ENCODE data around the gene ABCC4.
"Not testable (repeated sequence)": the region's sequence is repeated elsewhere in the genome, so short reads cannot be mapped to it uniquely, and the experiment has no call there.

ABCC4 gene

DNA sequence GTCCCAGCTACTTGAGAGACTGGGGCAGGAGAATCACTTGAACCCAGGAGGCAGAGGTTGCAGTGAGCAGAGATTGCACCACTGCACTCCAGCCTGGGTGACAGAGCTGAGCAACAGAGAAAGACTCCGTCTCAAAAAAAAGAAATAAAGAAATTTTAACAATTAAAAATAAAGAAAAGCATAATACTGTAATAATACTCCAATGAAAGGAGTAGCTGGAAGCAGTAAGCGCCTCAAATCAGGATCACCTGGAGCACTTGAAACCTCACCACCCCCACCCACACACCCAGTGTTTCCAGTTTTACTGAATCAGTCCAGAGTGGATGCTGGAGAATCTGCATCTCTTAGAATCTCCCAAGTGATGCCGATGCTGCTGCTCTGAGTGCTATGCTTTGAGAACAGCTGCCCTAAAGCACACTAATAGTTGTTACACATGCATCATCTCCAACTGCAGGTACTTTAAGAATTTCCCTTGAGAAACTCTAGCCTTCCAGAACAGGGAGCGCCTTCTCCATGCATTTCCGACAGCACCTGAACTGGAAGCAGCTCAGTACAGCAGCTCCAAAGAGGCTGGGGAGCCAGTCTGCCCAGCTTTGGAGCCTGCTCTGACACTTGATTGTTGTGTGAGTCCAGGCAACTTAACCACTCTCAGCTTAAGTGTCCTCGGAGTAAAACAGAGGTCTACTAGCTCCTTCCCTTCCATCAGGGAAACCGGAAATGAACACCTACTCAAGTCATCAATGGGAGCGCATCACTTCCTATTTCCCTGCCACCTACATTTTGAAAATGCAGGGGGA is 2.9 kb downstream of the ABCC4 start:
- no peak for DNase-seq (ENCODE audit: low read depth)

GRCh38 chr13:95296326-95296925 is 4.8 kb downstream of the ABCC4 start:
- no peak for DNase-seq (ENCODE audit: low read depth)

DNA sequence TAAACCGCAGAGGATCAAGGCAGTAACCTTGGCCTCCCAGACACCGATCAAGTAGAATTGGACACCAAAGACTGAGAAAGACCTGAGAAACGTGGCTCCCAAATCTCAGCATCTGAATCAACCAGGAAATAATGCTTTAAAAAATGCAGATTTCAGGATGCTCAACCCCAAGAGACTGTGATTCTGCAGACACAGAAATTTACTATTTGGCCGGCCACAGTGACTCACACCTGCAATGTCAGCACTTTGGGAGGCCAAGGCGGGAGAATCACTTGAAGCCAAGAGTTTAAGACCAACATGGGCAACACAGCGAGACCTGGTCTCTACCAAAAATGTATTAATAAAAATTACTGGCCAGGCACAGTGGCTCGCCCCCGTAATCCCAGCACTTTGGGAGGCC is 6.2 kb downstream of the ABCC4 start:
- no peak for DNase-seq (ENCODE audit: low read depth)

DNA sequence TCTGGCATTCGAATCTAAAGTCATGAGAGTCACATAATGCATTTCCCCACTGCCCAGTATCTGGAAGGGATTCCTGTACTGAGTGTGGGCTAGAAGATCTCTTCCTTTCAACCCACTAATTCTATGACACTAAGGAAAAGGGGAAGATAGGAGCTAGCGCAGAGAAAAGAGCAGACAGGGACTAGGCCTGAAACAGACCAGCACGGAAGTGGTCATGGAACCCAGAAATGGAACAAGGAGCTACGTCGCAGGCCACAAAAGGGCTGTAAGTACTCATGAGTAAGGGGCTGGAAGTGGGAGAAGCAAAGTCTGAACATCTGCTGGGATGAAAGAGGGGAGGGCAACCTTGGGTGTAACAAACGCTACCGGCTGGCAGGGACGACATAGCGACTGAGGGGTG is 8.6 kb downstream of the ABCC4 start:
- no peak for DNase-seq (ENCODE audit: low read depth)

GRCh38 chr13:95289901-95290300 is 11.3 kb downstream of the ABCC4 start:
- DNase-seq (ENCODE audit: low read depth) = not testable (repeated sequence)

DNA sequence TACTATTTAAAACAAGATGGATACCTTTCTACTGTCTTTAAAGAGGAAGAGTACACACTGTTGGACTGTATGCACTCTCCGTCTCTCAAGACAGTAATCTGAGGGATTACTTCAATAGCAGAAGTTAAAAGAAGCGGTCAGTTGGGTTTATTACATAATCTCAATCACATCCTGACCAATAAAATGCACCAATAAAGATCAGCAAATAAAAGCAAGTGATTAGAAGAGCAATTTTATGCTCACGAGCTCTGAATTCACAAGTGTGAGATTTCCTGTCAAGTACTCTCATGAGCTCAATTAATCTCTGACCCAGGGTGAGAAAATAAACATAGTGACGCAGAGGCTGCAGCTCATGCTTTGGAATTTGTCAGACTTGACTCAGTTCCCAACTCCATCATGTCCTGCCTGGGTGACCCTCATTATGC is 12.2 kb downstream of the ABCC4 start:
- no peak for DNase-seq (ENCODE audit: low read depth)

- no peak for DNase-seq (ENCODE audit: low read depth)
Observed at GRCh38 chr13:95284436-95284835, 16.8 kb downstream of the ABCC4 start.

- DNase-seq (ENCODE audit: low read depth) = no peak
Observed at GRCh38 chr13:95279016-95279415, 22.2 kb downstream of the ABCC4 start.

- no peak for DNase-seq (ENCODE audit: low read depth)
Observed at GRCh38 chr13:95276037-95276505, 25.2 kb downstream of the ABCC4 start.

GRCh38 chr13:95275322-95276036 is 25.8 kb downstream of the ABCC4 start:
- no peak for DNase-seq (ENCODE audit: low read depth)

- DNase-seq (ENCODE audit: low read depth) = not testable (repeated sequence)
Observed at GRCh38 chr13:95273592-95274132, 27.6 kb downstream of the ABCC4 start.

GRCh38 chr13:95272076-95272475 is 29.2 kb downstream of the ABCC4 start:
- DNase-seq (ENCODE audit: low read depth) = not testable (repeated sequence)

- DNase-seq (ENCODE audit: low read depth) = no peak
Observed at GRCh38 chr13:95269756-95270155, 31.5 kb downstream of the ABCC4 start.

DNA sequence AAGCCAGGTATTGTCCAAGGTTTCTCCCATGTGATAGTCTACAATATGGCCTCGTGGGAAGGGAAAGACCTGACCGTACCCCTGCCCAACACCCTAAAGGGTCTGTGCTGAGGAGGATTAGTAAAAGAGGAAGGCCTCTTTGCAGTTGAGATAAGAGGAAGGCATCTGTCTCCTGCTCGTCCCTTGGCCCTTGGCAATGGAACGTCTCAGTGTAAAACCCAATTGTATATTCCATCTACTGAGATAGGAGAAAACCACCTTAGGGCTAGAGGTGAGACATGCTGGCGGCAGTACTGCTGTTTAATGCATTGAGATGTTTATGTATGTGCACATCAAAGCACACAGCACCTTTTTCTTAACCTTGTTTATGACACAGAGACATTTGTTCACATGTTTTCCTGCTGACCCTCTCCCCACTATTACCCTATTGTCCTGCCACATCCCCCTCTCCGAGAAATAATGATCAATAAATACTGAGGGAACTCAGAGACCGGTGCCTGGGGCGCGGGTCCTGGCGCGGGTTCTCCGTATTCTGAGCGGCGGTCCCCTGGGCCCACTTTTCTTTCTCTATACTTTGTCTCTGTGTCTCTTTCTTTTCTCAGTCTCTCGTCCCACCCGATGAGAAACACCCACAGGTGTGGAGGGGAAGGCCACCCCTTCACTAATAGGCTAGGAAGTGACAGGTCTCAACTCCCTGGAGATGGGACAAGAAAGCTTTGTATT is 32.7 kb downstream of the ABCC4 start:
- not testable (repeated sequence) for DNase-seq (ENCODE audit: low read depth)

- DNase-seq (ENCODE audit: low read depth) = no peak
Observed at GRCh38 chr13:95267662-95268342, 33.4 kb downstream of the ABCC4 start.

DNA sequence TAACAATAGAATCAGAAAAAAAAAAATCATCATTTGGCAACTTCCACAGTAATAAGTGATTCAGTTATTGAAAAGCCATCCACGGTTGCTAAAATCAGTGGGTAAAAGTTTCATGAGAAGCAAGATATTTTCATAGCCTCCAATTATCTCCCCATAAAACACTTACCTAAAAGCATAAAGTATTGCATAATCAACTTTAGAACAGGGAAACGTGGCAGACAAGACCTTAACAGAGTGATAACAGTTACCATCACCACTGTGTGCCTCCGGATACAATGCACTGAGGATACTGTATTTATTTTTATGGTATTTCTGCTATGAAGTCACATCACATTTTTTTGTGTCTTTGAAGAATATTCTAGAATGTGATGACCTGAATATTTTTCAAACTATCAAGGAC is 37.0 kb downstream of the ABCC4 start:
- DNase-seq (ENCODE audit: low read depth) = no peak

- DNase-seq (ENCODE audit: low read depth) = no peak
Observed at GRCh38 chr13:95262837-95263384, 38.3 kb downstream of the ABCC4 start.

DNA sequence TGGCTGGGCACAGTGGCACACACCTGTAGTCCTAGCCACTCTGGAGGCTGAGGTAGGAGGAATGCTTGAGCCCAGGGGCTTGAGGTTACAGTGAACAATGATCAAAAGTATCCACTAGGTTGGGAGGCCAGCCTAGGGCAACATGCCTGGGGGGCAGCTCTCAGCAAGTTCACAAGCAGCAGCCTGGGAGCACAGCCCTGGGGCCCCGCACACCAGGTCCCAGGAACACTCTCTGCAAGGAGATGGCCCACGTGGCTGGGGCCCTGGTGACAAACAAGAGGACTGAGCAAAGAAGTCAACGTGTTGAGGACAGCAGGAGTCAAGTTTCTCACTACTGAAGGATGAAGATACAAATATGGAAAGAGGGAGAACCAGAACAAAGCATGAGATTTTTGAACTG is 39.3 kb downstream of the ABCC4 start:
- no peak for DNase-seq (ENCODE audit: low read depth)

GRCh38 chr13:95260031-95260525 is 41.2 kb downstream of the ABCC4 start:
- no peak for DNase-seq (ENCODE audit: low read depth)

GRCh38 chr13:95258619-95259194 is 42.5 kb downstream of the ABCC4 start:
- no peak for DNase-seq (ENCODE audit: low read depth)

DNA sequence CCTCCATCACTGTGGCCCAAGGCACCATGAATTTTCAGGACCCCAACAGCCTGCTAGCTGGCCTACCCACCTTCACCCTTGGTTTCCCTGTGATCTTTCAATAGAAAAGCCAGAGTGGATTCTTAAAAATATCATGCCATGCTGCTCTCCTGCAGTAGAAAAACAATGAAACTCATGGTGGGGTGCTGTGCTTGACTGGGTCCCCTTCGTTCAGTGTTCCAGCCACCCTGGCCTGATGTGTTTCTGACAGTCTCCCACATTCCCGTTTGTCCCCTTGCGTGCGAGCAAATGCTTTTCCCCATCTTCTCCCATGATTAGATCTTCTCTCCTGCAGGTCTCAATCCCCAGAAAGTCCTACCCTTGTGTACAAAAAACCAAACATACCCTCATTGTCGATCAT is 43.2 kb downstream of the ABCC4 start:
- no peak for DNase-seq (ENCODE audit: low read depth)
